OCI-LY1 (cell line): ENCODE results near the gene NAA35.

Experiments used
- H2AFZ ChIP-seq: fragments of 200-600 bp; sonication (generic), shearing (Covaris generic); 2 replicates; pipeline ENCODE4 v1.6.0; 2014; ENCODE audit warnings: antibody characterized with exemption, mild to moderate bottlenecking, low read length
- H3F3A ChIP-seq: fragments of 200-600 bp; sonication (generic), shearing (Covaris generic); 2 replicates; pipeline ENCODE4 v1.6.0; 2014; ENCODE audit warnings: mild to moderate bottlenecking, antibody characterized with exemption, low read length, moderate library complexity; ENCODE audit not compliant: insufficient read depth
- H3K27ac ChIP-seq: fragments of 200-600 bp; sonication (generic); 2 replicates; pipeline ENCODE4 v1.5.1; 2014; ENCODE audit warnings: low read length, mixed run types, mild to moderate bottlenecking, low read depth; ENCODE audit not compliant: poor library complexity, severe bottlenecking
- H3K27me3 ChIP-seq: fragments of 200-600 bp; sonication (generic); 2 replicates; pipeline ENCODE4 v1.6.0; 2014; ENCODE audit warnings: antibody characterized with exemption, mild to moderate bottlenecking, low read length, moderate library complexity; ENCODE audit not compliant: insufficient read depth
- H3K36me3 ChIP-seq: fragments of 200-600 bp; sonication (generic); 2 replicates; pipeline ENCODE4 v1.6.1; 2014; ENCODE audit warnings: mild to moderate bottlenecking, antibody characterized with exemption, low read length, moderate library complexity, mixed read lengths; ENCODE audit not compliant: insufficient read depth
- H3K4me1 ChIP-seq: fragments of 200-600 bp; sonication (generic); 2 replicates; pipeline ENCODE4 v1.5.1; 2014; ENCODE audit warnings: mild to moderate bottlenecking, low read length, moderate library complexity; ENCODE audit not compliant: insufficient read depth, severe bottlenecking
- H3K4me2 ChIP-seq: fragments of 200-600 bp; sonication (generic), shearing (Covaris generic); 2 replicates; pipeline ENCODE4 v1.6.1; 2014; ENCODE audit warnings: low read length
- H3K4me3 ChIP-seq: fragments of 200-600 bp; sonication (generic); 2 replicates; pipeline ENCODE4 v1.5.1; 2014; ENCODE audit warnings: low read length, low read depth, mild to moderate bottlenecking, mixed read lengths; ENCODE audit not compliant: poor library complexity, severe bottlenecking
- H3K79me2 ChIP-seq: fragments of 200-600 bp; shearing (Covaris generic); 2 replicates; pipeline ENCODE4 v1.6.1; 2016; ENCODE audit warnings: mixed run types, low read length, mixed read lengths; ENCODE audit not compliant: insufficient read depth
- H3K9ac ChIP-seq: fragments of 200-600 bp; sonication (generic), shearing (Covaris generic); 2 replicates; pipeline ENCODE4 v1.6.1; 2014; ENCODE audit warnings: mild to moderate bottlenecking, low read length, mixed read lengths
- H3K9me2 ChIP-seq: fragments of 200-600 bp; sonication (generic), shearing (Covaris generic); 2 replicates; pipeline ENCODE4 v1.6.1; 2014; ENCODE audit warnings: low read depth, mild to moderate bottlenecking, low read length, mixed read lengths
- H3K9me3 ChIP-seq: fragments of 200-600 bp; shearing (Covaris generic); 2 replicates; pipeline ENCODE4 v1.6.1; 2014; ENCODE audit warnings: low read length, mixed read lengths
- H4K20me1 ChIP-seq: fragments of 200-600 bp; sonication (generic), shearing (Covaris generic); 2 replicates; pipeline ENCODE4 v1.6.0; 2016; ENCODE audit warnings: mild to moderate bottlenecking, low read length; ENCODE audit not compliant: insufficient read depth
- CTCF ChIP-seq: fragments of 200-600 bp; sonication (generic), shearing (Covaris generic); IDR thresholded peaks from 2 replicates; pipeline ENCODE4 v1.5.1; 2017; ENCODE audit warnings: mild to moderate bottlenecking, antibody characterized with exemption, low read length, moderate library complexity, mixed read lengths
- EZH2 ChIP-seq: fragments of 200-600 bp; sonication (generic), shearing (Covaris generic); IDR thresholded peaks from 2 replicates; pipeline ENCODE4 v1.8.0; 2017; ENCODE audit warnings: borderline replicate concordance, mixed run types, mild to moderate bottlenecking, antibody characterized with exemption, low read length, moderate library complexity, mixed read lengths

NAA35 gene

GRCh38 chr9:86042199-86042978 is 101.4 kb downstream of the NAA35 start:
- TF ChIP-seq EZH2 (no peak), CTCF (no peak)
- Histone ChIP-seq H3K4me1 (no peaks in the 10 kb centered on the region), H3K4me3 (no peak overlapping the region), H3K4me2 (no peak overlapping the region), H3F3A (no peaks in the 10 kb centered on the region), H3K27me3 (no peaks in the 10 kb centered on the region), H3K9ac (no peak overlapping the region), H3K36me3 (no peaks in the 10 kb centered on the region), H3K79me2 (no peaks in the 10 kb centered on the region), H3K9me3 (no peaks in the 10 kb centered on the region), H4K20me1 (no peaks in the 10 kb centered on the region), H2AFZ (no peak overlapping the region), H3K27ac (no peak overlapping the region), H3K9me2 (no peaks in the 10 kb centered on the region)

DNA sequence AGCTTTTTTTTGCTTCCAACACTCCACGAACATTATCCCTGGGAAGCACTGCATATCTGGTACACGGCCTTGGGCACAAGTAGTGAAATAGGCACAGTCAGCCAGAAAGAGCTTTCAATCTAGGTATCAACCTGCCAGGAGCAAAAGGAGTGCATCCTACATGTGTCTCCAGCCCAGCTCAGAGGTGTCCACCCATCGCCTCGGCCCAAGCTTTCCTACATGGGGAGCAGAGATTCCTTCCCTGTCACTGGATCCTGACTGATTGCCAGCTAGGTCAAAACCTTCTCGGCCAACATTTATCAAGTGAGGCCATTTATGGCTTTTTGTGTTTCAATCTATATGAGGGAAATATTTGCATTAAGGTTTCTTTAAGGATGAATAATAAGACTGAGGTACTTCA is 102.6 kb downstream of the NAA35 start:
- Histone ChIP-seq H3K27ac (no peak overlapping the region), H3K9me3 (no peaks in the 10 kb centered on the region), H3K36me3 (no peaks in the 10 kb centered on the region), H3K27me3 (no peaks in the 10 kb centered on the region), H3K4me3 (no peak overlapping the region), H3K9me2 (no peaks in the 10 kb centered on the region), H3K79me2 (no peaks in the 10 kb centered on the region), H2AFZ (no peak overlapping the region), H4K20me1 (no peaks in the 10 kb centered on the region), H3F3A (no peaks in the 10 kb centered on the region), H3K9ac (no peak overlapping the region), H3K4me1 (no peaks in the 10 kb centered on the region), H3K4me2 (no peak overlapping the region)
- TF ChIP-seq EZH2, result no peak
- TF ChIP-seq CTCF, result no peak

DNA sequence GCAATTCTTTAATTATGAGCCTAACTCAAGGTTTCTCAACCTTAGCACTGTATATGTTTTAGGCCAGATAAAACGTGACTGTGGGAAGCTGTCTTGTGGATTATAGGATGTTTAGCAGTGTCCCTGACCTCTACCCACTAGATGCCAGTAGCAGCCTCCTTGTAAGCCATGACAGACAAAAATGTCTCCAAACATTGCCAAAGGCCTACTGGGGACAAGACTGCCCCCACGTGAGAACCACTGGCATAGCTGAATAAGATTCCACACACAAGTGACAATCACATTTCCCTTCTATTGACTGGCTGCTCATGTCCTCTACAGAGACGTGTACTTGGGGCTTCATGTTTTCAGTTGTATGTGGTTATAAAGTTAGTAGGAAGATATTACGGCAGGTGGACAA is 103.1 kb downstream of the NAA35 start:
- H3K9ac ChIP-seq, result no peak overlapping the region
- H3K36me3 ChIP-seq, result no peaks in the 10 kb centered on the region
- no peaks in the 10 kb centered on the region for H3K27me3 ChIP-seq
- H3K9me3 ChIP-seq, result no peaks in the 10 kb centered on the region
- H3F3A ChIP-seq, result no peaks in the 10 kb centered on the region
- no peaks in the 10 kb centered on the region for H4K20me1 ChIP-seq
- H2AFZ ChIP-seq, result no peak overlapping the region
- no peak overlapping the region for H3K4me3 ChIP-seq
- H3K9me2 ChIP-seq, result no peaks in the 10 kb centered on the region
- no peak overlapping the region for H3K27ac ChIP-seq
- TF ChIP-seq CTCF, result peak; percentile 58
- no peak for TF ChIP-seq EZH2
- H3K4me2 ChIP-seq, result no peak overlapping the region
- no peaks in the 10 kb centered on the region for H3K79me2 ChIP-seq
- no peaks in the 10 kb centered on the region for H3K4me1 ChIP-seq
